ENCODE results near the gene PTPRD. TPM values are rescaled to one million over a fixed set of nuclear protein-coding genes. Genes with fewer than 3 reads are reported as not detected.

The PTPRD gene
- total RNA-seq, 4 donors from 2014 or later, result 85.8 to 169 (median 135) TPM

DNA sequence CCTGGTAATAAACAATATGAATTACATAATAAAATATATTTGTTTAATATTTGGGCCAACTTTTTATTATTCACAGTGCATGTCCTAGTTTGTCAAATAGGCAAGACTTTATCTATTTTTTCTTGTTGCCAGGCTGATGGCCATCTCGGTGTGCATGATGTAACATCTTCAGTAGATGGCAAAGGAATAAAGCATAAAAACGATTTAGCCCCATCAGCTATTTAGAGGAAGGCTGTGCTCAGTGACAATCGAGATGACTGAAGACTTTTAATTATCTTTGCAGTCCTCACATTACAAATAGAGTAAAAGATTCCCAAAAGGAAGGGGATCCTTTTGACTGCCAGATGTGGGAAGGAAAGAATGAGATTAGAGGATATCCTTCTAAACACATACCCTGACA lies 358.5 kb downstream of the PTPRD start:
- Histone ChIP-seq H3K27me3 (no peaks in the 10 kb centered on the region), H3K4me3 (no peak overlapping the region), H3K4me1 (no peaks in the 10 kb centered on the region), H3K36me3 (no peaks in the 10 kb centered on the region), H3K9me3 (no peaks in the 10 kb centered on the region), H3K27ac (no peak overlapping the region)
- TF ChIP-seq, protein P1, sequence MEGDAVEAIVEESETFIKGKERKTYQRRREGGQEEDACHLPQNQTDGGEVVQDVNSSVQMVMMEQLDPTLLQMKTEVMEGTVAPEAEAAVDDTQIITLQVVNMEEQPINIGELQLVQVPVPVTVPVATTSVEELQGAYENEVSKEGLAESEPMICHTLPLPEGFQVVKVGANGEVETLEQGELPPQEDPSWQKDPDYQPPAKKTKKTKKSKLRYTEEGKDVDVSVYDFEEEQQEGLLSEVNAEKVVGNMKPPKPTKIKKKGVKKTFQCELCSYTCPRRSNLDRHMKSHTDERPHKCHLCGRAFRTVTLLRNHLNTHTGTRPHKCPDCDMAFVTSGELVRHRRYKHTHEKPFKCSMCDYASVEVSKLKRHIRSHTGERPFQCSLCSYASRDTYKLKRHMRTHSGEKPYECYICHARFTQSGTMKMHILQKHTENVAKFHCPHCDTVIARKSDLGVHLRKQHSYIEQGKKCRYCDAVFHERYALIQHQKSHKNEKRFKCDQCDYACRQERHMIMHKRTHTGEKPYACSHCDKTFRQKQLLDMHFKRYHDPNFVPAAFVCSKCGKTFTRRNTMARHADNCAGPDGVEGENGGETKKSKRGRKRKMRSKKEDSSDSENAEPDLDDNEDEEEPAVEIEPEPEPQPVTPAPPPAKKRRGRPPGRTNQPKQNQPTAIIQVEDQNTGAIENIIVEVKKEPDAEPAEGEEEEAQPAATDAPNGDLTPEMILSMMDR (IDR thresholded peaks at IDR 0.05), result no peak
- TF ChIP-seq POLR2A (IDR thresholded peaks at IDR 0.05), result no peak
- DNase-seq, result no peak

DNA sequence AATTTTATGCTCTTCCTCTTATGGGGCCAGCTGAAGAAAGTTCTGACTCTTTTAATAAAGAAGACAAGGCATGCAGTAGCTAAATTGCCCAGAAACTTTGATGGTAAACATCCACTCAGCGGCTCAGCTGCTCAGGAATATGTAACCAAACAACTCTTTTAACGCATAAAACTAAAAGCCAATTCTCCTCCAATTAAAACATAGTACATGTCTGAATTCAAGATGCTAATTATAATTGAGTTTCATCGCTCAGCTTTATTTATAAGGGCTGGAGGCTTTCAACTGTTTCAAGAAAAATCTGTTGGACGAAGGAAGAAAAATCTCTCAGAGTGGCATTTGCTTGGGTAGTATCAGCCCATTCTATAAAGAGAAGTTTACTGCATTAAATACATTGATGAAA lies 359.5 kb downstream of the PTPRD start:
- no peaks in the 10 kb centered on the region for H3K4me1 ChIP-seq
- TF ChIP-seq, protein P1 (IDR thresholded peaks at IDR 0.05), result no peak
- no peak for TF ChIP-seq POLR2A (IDR thresholded peaks at IDR 0.05)
- no peaks in the 10 kb centered on the region for H3K27me3 ChIP-seq
- H3K27ac ChIP-seq, result no peak overlapping the region
- no peaks in the 10 kb centered on the region for H3K36me3 ChIP-seq
- DNase-seq, result no peak
- H3K9me3 ChIP-seq, result no peaks in the 10 kb centered on the region
- H3K4me3 ChIP-seq, result no peak overlapping the region

DNA sequence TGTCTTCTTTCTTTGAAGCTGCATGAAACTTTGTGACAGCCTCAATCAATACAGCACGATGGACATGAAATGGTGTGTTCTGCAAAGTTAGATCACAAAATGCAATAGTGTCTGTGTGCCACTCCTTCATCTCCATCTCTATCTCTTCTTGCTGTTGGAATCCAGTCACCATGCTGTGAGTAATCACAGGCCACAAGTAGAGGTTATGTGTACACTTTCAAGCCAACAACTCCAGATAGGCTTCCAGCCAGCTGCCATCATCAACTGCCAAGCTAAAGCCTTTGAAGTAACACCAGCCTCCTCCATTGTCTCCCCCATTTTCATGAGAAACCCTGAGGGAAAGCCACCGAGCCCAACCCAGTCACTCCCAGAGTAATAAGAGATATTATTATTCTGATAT lies 360.6 kb downstream of the PTPRD start:
- Histone ChIP-seq H3K27ac (no peak overlapping the region), H3K36me3 (no peaks in the 10 kb centered on the region), H3K27me3 (no peaks in the 10 kb centered on the region), H3K4me3 (no peak overlapping the region), H3K4me1 (no peaks in the 10 kb centered on the region), H3K9me3 (no peaks in the 10 kb centered on the region)
- no peak for DNase-seq
- no peak for TF ChIP-seq POLR2A (IDR thresholded peaks at IDR 0.05)
- TF ChIP-seq, protein P1 (IDR thresholded peaks at IDR 0.05), result no peak

DNA sequence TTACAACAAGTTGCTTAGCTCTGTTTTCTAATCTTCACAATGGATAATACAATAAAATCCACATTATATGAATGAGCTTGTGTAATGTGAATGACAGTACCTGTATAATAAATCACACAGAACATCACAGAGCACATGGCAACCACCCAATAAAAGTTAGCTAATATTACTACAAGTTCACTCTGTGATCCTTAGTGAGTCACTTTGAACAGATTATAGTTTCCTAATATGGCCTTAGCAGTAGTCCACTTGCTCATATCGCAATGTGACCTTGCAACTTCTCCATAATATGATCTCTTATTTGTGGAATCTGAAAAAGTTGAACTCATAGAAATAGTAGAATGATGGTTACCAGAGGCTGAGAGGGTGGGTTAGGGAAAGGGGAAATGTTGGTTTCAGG lies 361.3 kb downstream of the PTPRD start:
- Histone ChIP-seq H3K27ac (no peak overlapping the region), H3K36me3 (no peaks in the 10 kb centered on the region), H3K27me3 (no peaks in the 10 kb centered on the region), H3K9me3 (no peaks in the 10 kb centered on the region), H3K4me3 (no peak overlapping the region), H3K4me1 (no peaks in the 10 kb centered on the region)
- DNase-seq, result no peak
- TF ChIP-seq, protein P1 (IDR thresholded peaks at IDR 0.05), result no peak
- no peak for TF ChIP-seq POLR2A (IDR thresholded peaks at IDR 0.05)

DNA sequence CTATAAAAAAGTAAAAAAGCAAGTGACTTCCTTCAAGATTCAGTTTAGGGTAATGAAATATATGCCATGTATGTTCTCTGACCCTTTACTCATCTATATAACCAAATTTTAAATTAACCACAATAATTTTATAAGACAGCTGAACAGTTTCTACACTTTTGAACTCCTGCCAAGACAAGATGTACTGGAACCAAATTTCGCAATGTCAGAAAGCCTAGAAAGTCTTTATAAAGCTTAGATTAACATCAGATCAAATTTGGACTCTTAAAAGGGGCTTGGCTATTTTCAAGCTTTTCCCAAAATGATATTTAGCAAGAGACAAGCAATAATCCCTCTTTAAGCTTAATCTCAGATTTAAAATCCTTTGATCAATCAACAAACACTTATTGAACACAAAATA lies 362.6 kb downstream of the PTPRD start:
- Histone ChIP-seq H3K4me3 (no peak overlapping the region), H3K27ac (no peak overlapping the region), H3K36me3 (no peaks in the 10 kb centered on the region), H3K9me3 (no peaks in the 10 kb centered on the region), H3K27me3 (no peaks in the 10 kb centered on the region), H3K4me1 (no peaks in the 10 kb centered on the region)
- DNase-seq, result no peak
- no peak for TF ChIP-seq POLR2A (IDR thresholded peaks at IDR 0.05)
- TF ChIP-seq, protein P1 (IDR thresholded peaks at IDR 0.05), result no peak

DNA sequence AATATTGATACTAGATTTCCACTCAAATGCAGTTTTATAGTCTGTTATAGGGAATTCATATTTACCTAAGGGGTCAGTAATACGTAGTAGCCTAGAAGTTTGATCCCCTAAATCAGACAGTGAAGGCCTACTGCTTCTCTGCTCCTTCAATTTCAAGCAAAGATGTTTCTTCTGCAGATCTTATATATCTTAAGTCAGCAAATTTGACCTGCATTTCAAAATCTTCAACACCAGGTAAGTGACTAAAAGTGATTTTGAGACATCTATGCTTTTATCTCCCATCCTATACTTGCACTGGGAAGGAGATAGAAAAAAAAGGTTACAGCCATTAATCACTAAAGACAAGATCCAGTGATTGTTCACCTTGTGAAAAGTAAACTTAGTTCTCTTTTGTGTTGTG lies 363.9 kb downstream of the PTPRD start:
- Histone ChIP-seq H3K4me1 (no peaks in the 10 kb centered on the region), H3K9me3 (no peaks in the 10 kb centered on the region), H3K27ac (no peak overlapping the region), H3K4me3 (no peak overlapping the region), H3K27me3 (no peaks in the 10 kb centered on the region), H3K36me3 (no peaks in the 10 kb centered on the region)
- TF ChIP-seq, protein P1 (IDR thresholded peaks at IDR 0.05), result no peak
- TF ChIP-seq POLR2A (IDR thresholded peaks at IDR 0.05), result no peak
- DNase-seq, result no peak

Data from Peyer's patch (tissue), 4 donors.